GM19324 (cell line): ENCODE data around the gene TRIO.

ENCODE experiments used
- ATAC-seq: cut with Tn5 transposase; IDR thresholded peaks from one replicate; pipeline ENCODE4 v1.9.1; 2021; ENCODE audit warnings: mild to moderate bottlenecking, moderate library complexity; ENCODE audit not compliant: unreplicated experiment, low FRiP score

The TRIO gene

DNA sequence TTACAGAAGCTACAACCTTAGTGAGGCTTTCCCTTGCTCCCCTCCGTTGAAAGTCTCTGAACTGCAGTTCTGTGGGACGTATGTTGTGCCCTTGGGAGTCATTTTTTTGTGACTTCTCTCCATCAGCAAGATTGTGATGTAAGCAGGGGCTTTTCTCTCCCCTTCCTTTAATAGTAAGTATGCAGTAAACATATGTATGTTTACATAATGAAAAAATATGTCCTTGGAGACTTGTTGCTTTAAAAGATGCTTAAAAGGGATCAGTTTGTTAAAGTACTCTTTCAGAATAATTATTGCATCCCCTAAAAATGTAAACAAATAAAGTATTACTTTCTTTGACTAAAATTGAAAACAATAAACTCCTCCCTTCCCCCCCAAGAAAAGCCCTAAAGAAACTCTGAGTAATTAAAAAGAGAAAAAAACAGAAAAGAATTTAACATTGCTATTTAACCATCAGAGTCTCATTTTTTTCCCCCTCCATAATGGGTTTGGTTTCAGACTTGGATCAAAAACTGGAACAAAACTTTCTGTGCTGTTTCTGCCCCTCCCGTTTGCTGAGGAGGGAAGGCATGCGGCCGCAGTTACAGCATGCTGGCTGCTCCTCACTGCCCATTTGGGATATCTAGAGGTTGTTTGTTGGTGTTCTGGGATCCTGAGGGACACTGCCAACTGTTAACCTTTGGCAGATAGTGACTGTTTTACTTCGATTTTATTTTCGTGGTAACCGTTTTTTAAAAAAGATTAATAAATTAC is 40.2 kb downstream of the TRIO start:
- ATAC-seq: no peak

DNA sequence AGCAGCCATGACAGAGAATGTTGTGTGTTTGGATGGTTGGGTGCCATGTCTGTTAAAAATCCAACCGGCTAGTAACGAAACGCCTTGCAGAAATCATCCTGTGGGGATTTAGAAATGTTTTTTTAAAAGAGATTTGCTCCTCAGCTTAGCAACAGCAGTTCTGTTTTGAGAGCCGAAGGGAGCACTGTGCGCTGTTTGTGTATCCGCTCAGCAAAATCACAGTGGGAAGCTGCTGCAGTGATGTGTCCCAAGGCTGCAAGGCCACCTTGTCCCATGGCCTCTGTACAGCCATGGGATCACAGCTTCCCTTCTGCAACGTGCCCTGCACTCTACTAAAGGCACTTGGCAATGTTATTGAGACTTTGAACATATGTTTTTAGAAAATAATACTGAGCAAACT is 40.9 kb downstream of the TRIO start:
- ATAC-seq: no peak

DNA sequence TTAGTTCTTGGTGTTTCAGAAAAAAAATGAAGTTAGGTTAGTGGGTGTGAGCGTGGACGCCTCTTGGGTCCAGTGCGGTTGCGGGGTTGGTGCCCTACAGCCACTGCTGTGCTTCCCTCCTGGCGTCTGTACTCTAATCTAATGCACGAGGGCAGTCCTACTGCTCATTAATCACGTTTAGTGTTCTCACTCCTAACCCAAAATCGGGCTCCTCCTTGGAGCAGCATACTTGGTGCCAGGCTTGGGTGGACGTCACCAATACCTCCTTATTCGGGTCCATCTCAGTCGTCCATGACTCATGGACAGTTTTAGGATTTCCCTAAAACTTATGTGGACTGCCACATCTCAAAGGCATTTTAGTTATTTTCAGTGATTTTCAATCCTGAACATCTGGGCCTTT is 41.6 kb downstream of the TRIO start:
- ATAC-seq: no peak

DNA sequence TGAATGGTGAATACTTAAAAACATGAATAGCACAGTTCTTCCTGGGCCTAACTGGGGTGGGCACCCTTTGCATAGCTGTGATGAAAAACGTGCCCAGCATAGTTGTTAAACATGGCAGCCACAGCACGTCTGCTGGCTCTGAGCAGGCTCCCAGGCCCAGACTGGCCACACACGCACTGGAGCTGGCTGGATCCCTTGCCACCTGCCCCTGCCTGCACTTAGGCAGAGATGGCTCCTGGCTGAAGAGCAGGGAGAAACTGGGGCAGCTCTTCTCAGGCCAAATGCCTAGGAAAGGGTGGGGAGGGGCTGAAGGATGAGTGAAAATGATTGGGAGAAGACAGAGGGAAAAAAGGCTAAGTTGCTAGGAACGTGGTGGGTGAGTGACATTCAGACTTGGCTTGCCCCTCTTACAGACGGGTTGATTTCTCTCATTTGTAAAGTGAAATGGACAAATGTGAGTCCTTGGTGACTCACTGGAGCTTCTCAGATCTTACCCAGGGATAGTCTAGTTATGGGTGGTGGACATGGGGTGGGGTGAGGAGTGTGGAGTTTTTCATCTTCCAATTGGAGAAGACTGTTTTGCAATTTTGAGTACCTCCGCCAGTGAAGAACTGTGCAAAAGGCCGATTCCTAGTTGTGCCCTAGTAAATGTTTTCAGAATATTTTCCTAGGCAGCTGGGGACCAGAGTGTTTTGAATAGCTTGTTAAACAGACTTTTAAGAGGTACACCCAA is 42.4 kb downstream of the TRIO start:
- ATAC-seq: no peak

DNA sequence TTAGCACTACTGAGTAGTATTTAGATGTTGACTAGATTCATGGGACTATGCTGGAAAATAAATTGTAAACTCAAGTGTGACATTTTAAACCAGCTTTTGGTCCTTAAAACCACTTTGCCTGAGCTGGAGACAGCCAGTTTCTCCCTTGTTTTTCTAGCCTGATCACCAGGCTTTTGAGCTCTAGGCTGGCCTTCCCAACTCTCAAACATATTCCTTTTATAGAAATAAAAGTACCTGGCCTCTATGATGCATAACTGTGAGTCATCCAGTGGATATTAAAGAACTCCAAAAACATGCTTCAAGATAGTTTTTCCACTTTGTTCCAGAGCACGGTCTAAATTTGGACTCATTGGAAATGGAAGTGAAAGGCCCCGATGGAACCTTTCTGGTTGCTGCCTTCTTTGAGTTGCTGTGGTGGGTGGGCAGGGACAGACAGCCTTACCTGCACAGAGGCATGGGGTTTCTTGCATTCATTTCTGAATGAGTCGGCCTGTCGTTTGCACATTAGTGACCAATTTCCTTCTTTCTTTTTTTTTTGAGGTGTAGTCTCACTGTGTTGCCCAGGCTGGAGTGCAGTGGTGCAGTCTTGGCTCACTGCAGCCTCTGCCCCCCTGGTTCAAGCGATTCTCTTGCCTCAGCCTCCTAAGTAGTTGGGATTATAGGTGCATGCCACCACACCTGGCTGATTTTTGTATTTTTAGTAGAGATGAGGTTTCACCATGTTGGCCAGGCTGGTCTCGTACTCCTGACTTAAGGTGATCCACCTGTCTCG is 43.1 kb downstream of the TRIO start:
- ATAC-seq: no peak

DNA sequence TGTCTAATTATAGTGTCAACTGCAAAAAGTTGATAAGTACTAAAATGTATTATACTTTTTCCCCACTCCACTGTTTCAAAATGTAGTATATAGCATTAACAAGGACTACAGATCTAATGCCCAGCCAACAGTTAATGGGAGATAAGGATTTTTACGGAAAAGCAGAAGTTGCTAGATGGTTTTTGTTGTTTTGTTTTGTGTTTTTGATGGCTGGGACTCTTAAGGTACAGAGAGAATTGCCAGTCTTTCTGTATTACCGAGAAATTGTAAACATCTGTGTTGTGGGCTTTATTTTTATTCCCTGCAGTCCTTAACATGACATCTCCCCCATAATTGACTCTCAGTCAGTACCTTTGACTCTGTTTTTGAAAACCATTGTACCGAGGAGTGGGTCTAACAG is 44.0 kb downstream of the TRIO start:
- ATAC-seq: no peak

DNA sequence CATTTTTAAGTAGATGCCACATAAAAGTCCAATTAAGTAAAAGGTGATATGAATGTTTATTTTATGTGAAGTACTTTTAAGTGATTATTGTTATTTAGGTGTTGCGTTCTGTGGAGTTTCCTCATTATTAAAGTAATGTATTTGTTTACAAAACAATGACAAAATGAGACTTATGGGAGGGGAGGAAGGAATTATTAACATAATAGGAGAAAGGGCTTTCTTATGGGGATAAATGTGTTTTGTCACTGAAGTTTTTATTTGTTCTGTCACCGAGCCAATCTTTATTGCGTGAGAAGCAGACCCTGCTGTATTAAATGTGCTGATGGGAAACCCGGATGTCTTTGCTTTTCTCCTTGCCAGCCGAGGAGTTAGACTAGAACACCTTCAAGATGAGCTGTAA is 44.5 kb downstream of the TRIO start:
- no peak for ATAC-seq

DNA sequence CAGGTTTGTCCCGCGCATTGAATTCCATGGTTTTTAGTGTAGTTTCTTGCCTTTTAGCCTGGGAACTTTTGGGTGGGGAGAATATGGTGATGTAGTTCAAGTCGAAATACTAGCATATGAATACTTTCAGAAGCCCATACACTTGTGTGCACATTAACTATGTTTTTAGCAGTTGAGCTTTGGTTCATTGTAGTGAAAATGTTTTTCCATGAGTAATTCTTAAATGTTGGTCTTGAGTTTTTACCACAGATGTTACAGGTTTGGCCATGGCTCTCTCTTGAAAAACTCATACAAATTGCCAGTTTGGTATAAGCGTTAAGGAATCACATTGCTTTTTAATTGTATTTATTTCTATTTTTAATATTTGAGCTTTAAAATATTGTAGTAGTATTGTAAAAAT is 45.6 kb downstream of the TRIO start:
- ATAC-seq: no peak

DNA sequence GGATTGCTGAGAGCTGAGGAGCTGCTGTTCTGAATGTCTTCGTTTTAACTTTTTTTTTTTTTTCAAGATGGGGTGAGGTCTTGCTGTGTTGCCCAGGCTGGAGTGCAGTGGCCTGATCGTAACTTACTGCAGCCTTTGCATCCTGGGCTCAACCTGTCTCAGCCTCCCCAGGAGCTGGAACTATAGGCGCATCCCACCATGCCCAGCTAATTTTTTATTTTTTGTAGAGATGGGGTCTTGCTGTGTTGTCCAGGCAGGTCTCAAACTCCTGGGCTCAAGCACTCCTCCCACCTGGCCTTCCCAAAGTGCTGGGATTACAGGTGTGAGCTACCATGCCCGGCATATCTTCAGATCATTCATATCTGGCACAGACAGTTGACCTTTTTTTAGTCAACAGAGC is 46.5 kb downstream of the TRIO start:
- ATAC-seq: no peak

DNA sequence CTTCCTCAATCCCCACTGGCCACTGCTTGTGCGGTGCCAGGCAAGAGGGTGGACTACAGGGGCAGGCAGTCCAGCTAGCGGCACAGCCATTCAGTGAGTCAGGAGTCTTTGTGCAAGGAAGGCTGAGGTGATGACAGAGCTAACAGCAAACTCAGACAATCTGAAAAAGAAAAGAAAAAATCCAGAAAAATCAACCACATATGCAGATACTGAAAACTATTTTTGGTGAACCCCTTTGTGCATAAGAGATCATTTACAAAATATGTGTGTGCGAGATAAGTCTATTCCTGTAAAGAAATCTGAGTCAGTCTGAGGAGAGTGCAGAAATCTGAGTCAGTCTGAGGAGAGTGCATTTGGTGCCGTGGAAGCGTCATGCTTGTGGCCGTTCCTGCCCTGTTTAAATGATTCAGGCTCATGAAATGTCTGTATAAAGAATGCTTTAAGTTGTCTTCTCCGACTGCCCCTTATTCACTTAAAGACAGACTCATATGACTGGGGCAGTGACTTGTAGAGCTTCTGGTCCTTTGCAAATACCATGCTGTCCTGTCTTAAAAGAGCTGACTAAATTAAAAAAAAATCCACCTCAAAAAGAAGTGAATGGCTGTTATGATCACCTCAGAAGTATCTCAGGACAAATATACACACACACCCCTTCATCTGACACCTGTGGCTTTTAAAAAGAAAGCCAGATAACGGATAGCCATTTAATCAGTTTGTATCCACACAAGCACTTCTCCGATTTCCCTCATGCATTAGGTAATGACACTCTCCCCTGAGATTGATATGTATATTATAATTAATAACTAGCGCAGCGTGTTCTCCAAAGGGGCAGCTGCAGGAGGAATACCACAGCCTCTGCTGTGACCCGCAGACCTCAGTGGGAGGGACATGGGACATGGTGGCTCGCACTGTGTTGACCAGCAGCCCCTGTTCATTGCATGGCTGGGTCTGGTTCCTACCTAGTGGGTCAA is 47.3 kb downstream of the TRIO start:
- ATAC-seq: no peak

DNA sequence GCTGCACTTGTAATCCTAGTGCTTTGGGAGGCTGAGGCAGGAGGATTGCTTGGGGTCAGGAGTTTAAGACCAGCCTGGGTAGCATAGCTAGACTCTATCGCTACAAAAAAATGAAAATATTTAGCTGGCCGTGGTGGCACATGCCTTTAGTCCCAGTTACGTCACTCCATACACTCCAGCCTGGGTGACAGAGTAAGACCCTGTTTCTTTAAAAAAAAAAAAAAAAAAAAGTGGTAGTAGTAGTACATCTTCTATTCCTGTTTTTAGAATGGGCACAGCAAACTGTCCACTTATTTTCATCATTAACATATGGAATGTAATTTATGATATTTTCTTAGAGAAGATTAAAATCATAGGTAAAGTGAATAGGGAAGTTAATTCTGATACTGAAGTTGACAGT is 48.2 kb downstream of the TRIO start:
- no peak for ATAC-seq

DNA sequence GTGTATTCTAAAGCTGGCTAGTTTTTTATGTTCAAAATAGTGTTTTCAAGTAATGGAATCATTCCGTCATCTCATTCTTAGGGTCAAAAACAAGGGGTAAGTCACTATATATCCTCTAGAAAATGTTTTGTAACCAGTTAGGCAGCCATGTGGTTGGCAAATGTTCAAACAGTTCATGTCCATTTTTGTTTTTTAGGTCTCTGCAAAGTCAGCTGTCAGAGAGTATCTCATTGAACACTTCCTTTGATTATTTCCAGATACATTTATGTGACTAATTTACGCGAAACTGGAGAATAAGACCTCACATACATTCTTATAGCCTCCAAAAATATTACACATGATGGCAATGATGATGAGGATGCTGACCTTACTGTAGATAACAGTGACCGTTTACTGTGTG is 50.4 kb downstream of the TRIO start:
- ATAC-seq: no peak

DNA sequence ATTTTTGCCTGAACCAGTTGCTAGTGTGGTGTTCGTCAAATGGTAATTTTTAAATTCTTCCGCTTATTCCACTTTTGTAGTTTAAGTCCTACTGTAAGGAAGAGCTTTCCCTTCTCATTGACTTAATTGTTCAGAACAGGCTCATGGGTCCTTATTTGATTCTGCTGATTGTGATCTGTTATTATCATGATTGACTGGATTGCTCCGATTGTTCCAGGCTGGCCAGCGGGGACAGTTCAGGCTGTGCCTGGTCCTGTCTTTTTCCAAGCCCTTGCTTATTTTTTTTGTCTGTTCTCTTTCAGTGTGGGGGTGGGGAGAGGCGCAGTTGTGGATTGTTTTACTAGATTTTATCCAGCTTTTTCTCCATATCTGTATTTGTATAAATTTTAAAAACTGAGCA is 52.4 kb downstream of the TRIO start:
- no peak for ATAC-seq

DNA sequence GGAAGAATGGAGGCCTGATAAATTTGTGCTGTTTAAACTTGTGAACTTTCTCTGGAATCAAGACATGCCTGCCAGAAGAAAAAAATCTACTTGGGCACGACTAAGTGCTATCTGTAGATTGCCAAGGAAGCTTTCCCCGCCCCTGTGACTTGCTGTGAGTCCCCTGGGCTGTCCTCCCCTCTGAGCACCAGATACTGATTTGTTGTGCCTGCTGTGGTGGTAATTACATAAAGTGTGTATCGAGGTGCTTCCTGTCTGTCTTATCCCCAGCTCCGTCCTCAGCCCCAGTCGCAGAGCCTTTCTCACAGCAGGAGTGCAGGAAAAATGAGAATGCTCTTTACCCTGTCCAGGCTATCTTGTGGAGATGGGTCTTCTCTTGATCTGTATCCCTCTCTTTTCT is 53.9 kb downstream of the TRIO start:
- ATAC-seq: no peak

DNA sequence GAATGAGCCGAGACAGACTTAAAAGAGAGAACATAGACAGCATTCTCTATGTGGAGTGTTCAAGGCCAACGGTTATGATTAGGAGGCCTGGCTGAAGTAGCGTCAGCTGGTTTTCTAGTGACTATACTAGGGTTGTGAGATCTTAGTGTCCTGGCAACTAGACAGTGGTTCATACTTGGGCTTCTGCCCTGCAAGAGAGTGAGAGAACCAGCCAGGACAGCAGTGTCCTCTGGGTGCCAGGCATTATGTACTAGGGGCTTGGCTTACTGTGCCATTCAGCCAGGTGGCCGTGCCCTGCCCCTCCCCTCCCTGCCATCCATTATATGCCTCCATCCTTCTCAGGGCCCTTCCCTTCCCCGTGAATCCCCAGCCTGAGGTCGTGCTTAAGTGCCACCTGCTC is 56.8 kb downstream of the TRIO start:
- ATAC-seq: no peak

DNA sequence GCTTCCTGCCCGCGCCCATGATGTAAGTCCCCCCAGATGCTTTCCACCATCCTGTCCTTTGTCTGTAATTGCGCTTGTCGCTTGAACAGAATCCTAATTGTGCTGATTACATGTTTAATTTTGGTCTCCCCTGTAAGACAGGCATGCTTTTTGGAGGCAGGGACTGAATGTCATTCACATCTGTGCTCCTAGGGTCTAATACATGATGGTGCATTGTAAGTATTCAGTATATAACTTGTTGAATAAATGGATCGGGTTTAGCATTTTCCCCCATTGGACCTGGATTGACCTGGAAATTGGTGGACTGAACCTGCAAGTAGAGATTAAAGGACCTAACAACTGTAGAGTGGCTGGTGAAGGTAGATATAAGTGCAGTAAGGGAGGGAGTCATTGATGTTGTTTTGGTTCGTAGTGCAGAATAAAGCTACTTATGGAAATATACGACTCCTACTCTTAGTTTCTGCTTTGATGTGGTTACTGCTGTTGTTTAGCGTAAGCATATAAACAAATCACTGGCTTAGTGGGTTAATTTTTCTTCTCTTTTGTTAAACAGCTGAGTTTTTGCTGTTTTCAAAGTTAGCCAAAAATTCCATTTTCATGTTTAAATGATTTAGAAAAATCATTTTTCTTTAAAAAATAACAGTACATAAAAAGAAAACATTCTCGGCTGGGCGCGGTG is 57.3 kb downstream of the TRIO start:
- ATAC-seq: no peak

DNA sequence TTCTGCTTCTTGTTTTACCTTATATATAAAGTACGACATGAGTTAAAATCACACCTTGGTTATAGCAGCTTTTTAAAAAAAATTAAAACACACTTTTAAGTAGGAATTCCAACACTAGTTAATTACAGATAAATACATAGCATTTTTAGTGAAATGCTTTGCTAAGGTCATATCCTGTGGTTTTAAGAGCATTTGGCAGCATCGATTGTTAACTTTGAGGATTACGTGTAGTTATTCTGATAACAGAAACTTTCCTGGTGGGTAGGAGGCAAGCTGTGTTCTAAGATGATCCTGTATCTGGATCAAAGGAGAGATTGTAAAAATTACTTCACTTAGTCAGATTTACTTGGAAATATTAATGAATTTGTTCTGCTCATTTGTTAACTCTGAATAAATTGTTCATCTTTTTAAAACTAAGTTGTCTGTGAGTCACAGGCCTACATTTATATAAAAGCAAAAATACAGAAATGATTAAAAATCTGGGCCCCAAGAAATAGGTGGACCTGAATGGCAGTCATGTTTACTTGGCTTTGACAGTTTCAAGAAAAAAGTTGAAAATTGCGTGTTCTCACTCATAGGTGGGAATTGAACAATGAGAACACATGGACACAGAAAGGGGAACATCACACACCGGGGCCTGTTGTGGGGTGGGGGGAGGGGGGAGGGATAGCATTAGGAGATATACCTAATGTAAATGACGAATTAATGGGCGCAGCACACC is 58.3 kb downstream of the TRIO start:
- no peak for ATAC-seq

DNA sequence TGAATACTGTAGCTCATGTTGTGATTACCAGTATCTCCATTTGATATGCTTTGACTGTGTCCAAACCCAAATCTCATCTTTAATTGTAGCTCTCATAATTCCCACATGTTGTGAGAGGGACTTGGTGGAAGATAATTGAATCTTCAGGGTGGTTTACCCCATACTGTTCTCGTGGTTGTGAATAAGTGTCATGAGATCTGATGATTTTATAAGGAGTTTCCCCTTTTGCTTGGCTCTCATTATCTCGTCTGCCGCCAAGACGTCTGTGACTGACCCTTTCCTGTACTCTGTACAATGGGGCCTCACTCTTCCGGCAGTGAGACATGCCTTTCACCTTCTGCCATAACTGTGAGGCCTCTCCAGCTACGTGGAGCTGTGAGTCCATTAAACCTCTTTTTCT is 59.3 kb downstream of the TRIO start:
- no peak for ATAC-seq

DNA sequence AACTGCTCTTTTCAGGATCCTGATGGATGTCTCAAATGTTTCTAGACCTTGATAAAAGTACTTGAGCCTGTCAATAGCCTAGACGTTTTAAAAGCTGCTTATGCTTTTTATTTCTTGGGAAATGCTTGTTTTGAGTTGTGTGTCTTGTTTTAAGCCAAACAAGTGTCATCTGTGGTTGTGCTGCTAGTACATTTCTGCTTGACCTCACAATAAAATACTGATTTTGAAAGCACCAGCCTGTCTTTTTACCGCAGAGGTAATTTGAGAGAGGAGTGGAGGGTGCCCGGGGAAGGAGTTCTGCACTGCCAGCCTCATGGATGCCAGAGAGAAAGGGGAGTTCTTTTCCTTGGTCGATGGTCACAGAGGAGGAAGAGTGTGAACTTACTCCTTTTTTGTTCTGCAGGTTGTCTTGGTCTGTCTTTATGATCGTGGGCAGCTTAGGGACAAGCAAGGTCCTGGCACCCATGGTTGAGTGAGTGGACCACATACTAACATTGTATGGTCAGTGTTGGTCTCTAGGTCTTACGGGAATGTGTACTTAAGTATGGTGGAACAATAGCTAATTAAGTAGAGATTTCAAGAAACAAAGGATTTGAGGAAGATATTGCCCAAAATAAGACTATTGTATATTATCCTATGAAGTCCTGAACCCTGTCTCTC is 61.0 kb downstream of the TRIO start:
- no peak for ATAC-seq
